ENCODE measurements around the gene MBL2. TPM values are rescaled to one million over a fixed set of nuclear protein-coding genes. Genes with fewer than 3 reads are reported as not detected.

The MBL2 gene
- total RNA-seq, 1 donor from 2014 or later = not detected

- Mint-ChIP-seq H3K27ac (no peak overlapping the region), H3K9me3 (peaks cover 11% of the 10 kb centered on the region), H3K36me3 (ENCODE audit: low read depth) (no peaks in the 10 kb centered on the region), H3K4me1 (ENCODE audit: low read depth) (no peaks in the 10 kb centered on the region), H3K4me3 (ENCODE audit: low read depth) (no peak overlapping the region), H3K27me3 (ENCODE audit: low read depth) (no peaks in the 10 kb centered on the region)
- DNase-seq (ENCODE audit: low spot score) = no peak
- intact Hi-C loops (cut with micrococcal nuclease) = no loop called here
Observed at GRCh38 chr10:52746169-52746568, 26.4 kb downstream of the MBL2 start.

DNA sequence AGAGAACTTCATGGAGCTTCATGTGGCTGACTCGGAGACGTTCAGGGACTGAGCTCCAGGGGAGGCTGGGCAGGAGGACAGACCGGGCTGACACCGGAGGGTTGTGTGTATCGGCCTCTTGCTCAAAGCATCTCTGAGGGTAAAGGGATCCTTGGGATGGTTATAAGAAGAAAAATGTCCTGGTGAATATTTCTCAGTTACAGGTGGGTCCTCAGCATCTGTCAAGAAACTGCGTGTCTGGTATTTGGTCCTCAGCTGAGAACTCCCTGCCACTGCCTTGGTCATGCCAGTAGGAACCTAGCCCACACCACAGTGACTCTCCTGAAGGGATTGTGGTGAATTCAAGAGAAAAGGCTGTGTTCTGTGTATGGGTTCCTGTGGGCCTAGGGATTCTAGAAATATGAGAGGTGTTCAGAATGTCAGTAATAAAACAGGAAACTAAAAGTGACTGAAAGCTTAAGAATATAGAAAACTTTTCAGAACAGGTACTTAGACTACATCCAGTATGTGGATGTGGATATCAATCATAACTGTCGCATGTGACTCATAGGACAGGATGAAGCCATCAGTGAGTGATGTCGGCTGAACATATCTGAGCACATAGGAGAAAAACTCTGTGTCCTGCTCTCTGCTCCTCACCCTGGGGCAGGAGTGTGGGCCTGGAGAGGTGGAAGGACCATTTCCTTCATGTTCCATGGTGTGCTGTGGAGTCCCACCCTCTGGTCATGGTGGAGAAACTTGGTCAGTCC is 28.4 kb downstream of the MBL2 start:
- intact Hi-C loops (cut with micrococcal nuclease) = no loop called here
- DNase-seq (ENCODE audit: low spot score) = no peak
- H3K27me3 Mint-ChIP-seq (ENCODE audit: low read depth) = no peaks in the 10 kb centered on the region
- peaks cover 6% of the 10 kb centered on the region for H3K9me3 Mint-ChIP-seq
- no peaks in the 10 kb centered on the region for H3K36me3 Mint-ChIP-seq (ENCODE audit: low read depth)
- H3K4me3 Mint-ChIP-seq (ENCODE audit: low read depth) = no peak overlapping the region
- no peaks in the 10 kb centered on the region for H3K4me1 Mint-ChIP-seq (ENCODE audit: low read depth)
- H3K27ac Mint-ChIP-seq = no peak overlapping the region

DNA sequence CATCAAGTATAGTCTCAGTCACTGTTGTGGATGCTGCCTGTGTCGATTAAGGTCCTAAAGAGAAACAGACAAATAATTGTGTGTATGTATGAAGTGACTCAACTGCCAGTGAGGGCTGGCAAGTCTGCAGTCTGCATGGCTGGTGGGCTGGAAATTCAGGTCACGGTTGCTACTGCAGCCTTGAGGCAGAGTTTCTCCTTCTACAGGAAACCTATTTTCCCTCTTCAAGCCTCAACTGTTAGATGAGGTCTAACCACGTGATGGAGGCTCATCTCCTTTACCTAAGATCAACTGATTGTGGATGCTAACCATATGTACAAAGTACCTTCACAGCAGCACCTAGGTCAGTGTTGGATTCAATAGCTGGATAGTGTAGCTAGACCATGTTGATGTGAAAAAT is 29.9 kb downstream of the MBL2 start:
- intact Hi-C loops (cut with micrococcal nuclease) = no loop called here
- Mint-ChIP-seq H3K4me3 (ENCODE audit: low read depth) (no peak overlapping the region), H3K27ac (no peak overlapping the region), H3K27me3 (ENCODE audit: low read depth) (no peaks in the 10 kb centered on the region), H3K9me3 (no peaks in the 10 kb centered on the region), H3K36me3 (ENCODE audit: low read depth) (no peaks in the 10 kb centered on the region), H3K4me1 (ENCODE audit: low read depth) (no peaks in the 10 kb centered on the region)
- DNase-seq (ENCODE audit: low spot score) = no peak

GRCh38 chr10:52741851-52742250 is 30.7 kb downstream of the MBL2 start:
- Mint-ChIP-seq H3K4me1 (ENCODE audit: low read depth) (no peaks in the 10 kb centered on the region), H3K4me3 (ENCODE audit: low read depth) (no peak overlapping the region), H3K36me3 (ENCODE audit: low read depth) (no peaks in the 10 kb centered on the region), H3K9me3 (no peaks in the 10 kb centered on the region), H3K27me3 (ENCODE audit: low read depth) (no peaks in the 10 kb centered on the region), H3K27ac (no peak overlapping the region)
- DNase-seq (ENCODE audit: low spot score) = no peak
- intact Hi-C loops (cut with micrococcal nuclease) = loop anchor here (1.0 kb wide), 1 partner anchor 38 kb away; no protein-coding TSS in a partner anchor

DNA sequence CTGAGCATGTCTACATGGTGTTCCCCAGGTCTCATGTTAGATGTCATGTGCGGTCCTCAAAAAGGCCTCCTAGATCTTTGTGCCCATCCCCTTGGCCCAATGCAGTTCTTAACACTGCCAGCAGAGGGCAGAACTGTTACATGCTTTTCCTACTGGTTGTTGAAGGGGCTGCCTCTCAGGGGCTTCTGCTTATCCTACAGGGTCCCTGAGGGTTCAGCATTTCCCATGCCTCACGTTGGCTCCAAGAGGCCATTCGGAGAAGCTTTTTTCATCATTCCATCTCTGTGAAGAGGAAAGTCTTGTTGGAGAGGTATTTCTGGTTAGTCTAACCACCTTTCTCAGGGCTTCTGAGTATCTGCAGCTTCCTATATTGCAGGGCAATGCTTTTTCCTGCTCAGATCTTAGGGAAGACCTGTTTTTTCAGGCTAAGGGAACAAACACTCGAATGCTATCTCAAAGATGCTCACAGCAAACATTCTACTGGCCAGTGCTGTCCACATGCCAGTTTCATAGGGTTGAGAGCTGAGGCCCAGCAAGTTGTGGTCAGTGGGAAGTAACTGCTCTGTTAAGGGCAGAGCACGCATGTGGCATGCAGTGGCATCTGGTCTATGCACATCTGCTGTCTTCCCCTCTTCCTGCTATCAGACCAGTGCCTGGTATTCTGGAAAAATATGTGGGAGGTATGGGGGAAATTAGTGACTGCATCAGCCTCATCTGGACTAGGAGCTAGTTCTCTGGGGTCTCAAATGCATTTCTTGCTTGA is 31.5 kb downstream of the MBL2 start:
- Mint-ChIP-seq H3K9me3 (no peaks in the 10 kb centered on the region), H3K27me3 (ENCODE audit: low read depth) (no peaks in the 10 kb centered on the region), H3K4me3 (ENCODE audit: low read depth) (no peak overlapping the region), H3K36me3 (ENCODE audit: low read depth) (no peaks in the 10 kb centered on the region), H3K27ac (no peak overlapping the region), H3K4me1 (ENCODE audit: low read depth) (no peaks in the 10 kb centered on the region)
- DNase-seq (ENCODE audit: low spot score) = peak; percentile 12
- intact Hi-C loops (cut with micrococcal nuclease) = loop anchor here (1.0 kb wide), 1 partner anchor 39 kb away; no protein-coding TSS in a partner anchor

DNA sequence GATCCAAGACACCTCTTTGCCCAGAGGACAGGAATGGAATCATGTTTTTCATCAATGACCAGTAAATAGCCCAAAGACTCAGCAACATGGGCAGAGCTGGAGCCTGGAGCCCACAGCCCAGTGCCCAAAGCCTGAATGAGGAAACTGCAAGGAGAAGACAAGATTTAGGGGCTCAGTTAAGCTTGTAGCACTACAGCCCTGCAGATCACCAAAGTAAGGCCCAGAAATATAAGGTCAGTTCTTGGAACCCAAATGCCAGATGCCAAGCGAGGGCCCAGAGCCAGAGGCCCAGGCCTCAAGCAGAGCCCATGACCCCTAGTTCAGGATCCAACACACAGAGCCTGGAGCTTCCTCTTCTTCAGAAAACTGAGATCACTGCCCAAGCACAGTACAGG is 32.4 kb downstream of the MBL2 start:
- no peaks in the 10 kb centered on the region for H3K4me1 Mint-ChIP-seq (ENCODE audit: low read depth)
- H3K4me3 Mint-ChIP-seq (ENCODE audit: low read depth) = no peak overlapping the region
- H3K36me3 Mint-ChIP-seq (ENCODE audit: low read depth) = no peaks in the 10 kb centered on the region
- H3K27me3 Mint-ChIP-seq (ENCODE audit: low read depth) = no peaks in the 10 kb centered on the region
- H3K27ac Mint-ChIP-seq = no peak overlapping the region
- intact Hi-C loops (cut with micrococcal nuclease) = no loop called here
- no peak for DNase-seq (ENCODE audit: low spot score)
- no peaks in the 10 kb centered on the region for H3K9me3 Mint-ChIP-seq

GRCh38 chr10:52739380-52740154 is 33.0 kb downstream of the MBL2 start:
- no peaks in the 10 kb centered on the region for H3K36me3 Mint-ChIP-seq (ENCODE audit: low read depth)
- H3K9me3 Mint-ChIP-seq = no peaks in the 10 kb centered on the region
- H3K4me1 Mint-ChIP-seq (ENCODE audit: low read depth) = no peaks in the 10 kb centered on the region
- H3K4me3 Mint-ChIP-seq (ENCODE audit: low read depth) = no peak overlapping the region
- no peak overlapping the region for H3K27ac Mint-ChIP-seq
- DNase-seq (ENCODE audit: low spot score) = no peak
- no peaks in the 10 kb centered on the region for H3K27me3 Mint-ChIP-seq (ENCODE audit: low read depth)
- intact Hi-C loops (cut with micrococcal nuclease) = no loop called here

DNA sequence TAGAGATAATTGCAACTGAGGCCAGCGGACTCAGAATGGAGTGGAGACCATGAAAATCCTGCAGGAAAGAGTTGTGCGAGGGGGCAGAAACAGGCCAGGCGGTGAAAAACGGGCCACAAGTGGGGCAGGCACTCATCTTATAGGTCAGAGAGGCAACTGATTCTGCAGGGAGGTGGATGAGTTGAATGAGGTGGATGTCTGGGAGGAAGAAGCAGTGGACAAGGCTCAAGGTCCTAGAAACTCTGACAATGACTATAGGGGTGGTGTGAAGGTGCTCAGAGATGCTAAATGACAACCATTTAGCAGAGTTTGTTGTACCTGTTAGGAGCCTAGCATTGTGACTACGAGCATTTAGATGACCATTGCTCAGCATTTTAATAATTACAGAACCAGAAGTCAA is 33.6 kb downstream of the MBL2 start:
- H3K4me3 Mint-ChIP-seq (ENCODE audit: low read depth) = no peak overlapping the region
- no peaks in the 10 kb centered on the region for H3K9me3 Mint-ChIP-seq
- intact Hi-C loops (cut with micrococcal nuclease) = no loop called here
- H3K27me3 Mint-ChIP-seq (ENCODE audit: low read depth) = no peaks in the 10 kb centered on the region
- no peak overlapping the region for H3K27ac Mint-ChIP-seq
- H3K36me3 Mint-ChIP-seq (ENCODE audit: low read depth) = no peaks in the 10 kb centered on the region
- no peak for DNase-seq (ENCODE audit: low spot score)
- no peaks in the 10 kb centered on the region for H3K4me1 Mint-ChIP-seq (ENCODE audit: low read depth)

DNA sequence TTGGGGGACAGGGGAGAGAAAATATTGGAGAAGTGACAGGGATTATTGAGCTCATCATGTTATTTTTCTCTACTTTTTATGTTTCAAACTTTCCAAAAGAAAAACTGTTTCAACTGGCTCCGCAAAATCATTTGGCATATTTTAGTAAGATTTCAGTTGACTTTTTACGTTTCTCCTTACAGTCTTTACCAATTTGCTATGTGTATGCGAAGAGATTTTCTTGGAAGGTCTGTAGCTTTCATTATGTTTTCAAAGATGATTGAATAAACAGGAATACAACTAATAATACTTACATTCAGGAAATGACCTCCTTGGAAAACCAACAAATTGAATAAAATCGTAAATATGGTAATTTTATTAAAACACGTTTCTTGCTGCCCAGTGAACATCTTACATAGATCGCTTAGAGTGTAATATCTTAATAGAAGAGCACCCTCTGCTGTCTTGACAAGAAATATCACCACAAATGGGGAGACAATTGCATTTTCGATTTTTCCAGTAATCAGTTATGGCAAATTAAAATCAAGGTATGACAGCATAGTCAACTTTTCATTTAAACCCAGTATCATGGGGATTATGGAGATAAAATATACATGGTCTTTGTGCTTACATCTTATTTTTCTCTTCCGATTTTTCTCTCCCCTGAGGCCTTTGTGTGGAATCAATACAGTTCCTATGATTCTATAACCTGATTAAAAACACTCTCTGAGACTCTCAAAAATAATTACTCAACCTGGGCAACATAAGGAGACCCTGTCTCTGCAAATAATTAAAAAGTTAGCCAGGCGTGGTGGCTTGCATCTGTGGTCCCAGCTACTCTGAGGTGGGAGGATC is 43.1 kb downstream of the MBL2 start:
- no peaks in the 10 kb centered on the region for H3K9me3 Mint-ChIP-seq
- no peaks in the 10 kb centered on the region for H3K4me1 Mint-ChIP-seq (ENCODE audit: low read depth)
- no peaks in the 10 kb centered on the region for H3K36me3 Mint-ChIP-seq (ENCODE audit: low read depth)
- no peak overlapping the region for H3K27ac Mint-ChIP-seq
- H3K4me3 Mint-ChIP-seq (ENCODE audit: low read depth) = no peak overlapping the region
- intact Hi-C loops (cut with micrococcal nuclease) = loop anchor here (1.0 kb wide), 1 partner anchor 85 kb away; no protein-coding TSS in a partner anchor
- no peak for DNase-seq (ENCODE audit: low spot score)
- H3K27me3 Mint-ChIP-seq (ENCODE audit: low read depth) = no peaks in the 10 kb centered on the region

DNA sequence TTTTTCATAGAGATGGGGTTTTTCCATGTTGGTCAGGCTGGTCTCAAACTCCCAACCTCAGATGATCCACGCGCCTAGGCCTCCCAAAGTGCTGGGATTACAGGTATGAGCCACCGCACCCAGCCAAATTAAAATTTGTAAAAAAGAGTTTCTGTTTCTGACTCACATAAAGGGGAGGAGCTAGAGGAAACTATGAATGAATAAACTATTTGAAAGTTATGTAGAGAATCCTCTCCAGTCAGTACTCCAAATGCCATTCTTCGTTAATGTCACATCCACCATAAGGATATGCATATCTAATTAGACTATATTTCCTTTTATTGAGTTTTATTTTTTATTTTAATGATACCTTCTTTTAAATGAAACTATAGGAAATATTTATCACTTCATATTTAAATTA is 52.6 kb downstream of the MBL2 start:
- intact Hi-C loops (cut with micrococcal nuclease) = no loop called here
- Mint-ChIP-seq H3K27ac (no peak overlapping the region), H3K27me3 (ENCODE audit: low read depth) (no peaks in the 10 kb centered on the region), H3K36me3 (ENCODE audit: low read depth) (no peaks in the 10 kb centered on the region), H3K9me3 (peaks cover 3% of the 10 kb centered on the region), H3K4me1 (ENCODE audit: low read depth) (no peaks in the 10 kb centered on the region), H3K4me3 (ENCODE audit: low read depth) (no peak overlapping the region)
- no peak for DNase-seq (ENCODE audit: low spot score)
